WTC11 (cell line): Measurements from ENCODE around the gene KCNA5. TPM values are rescaled to one million over a fixed set of nuclear protein-coding genes. Genes with fewer than 3 reads are reported as not detected.

Experiments used
- ATAC-seq: fragments of 200-7000 bp; cut with Tn5 transposase; 2 replicates; pipeline ENCODE4 v1.10.0; 2021; ENCODE audit warnings: mild to moderate bottlenecking, moderate library complexity
- CTCF ChIA-PET: fragments of 300-600 bp; sonication (Branson Sonifier 250); formaldehyde crosslinking; loops from one replicate; lab custom pipeline; 2021; ENCODE audit warnings: antibody characterized with exemption; lab: Charles Lee
- POLR2A ChIA-PET: fragments of 350-600 bp; sonication (Branson Sonifier 250); formaldehyde crosslinking; loops from one replicate; lab custom pipeline; 2021; ENCODE audit warnings: antibody characterized with exemption; lab: Charles Lee
- DNase-seq: peaks from one replicate; pipeline ENCODE4 v3.0.0; 2021; ENCODE audit warnings: low spot score
- H3K27ac Mint-ChIP-seq: 2 replicates; pipeline ENCODE4 v1.8.0; 2021; ENCODE audit warnings: mixed read lengths
- H3K27me3 Mint-ChIP-seq: 2 replicates; pipeline ENCODE4 v1.8.0; 2021; ENCODE audit warnings: low read depth, mild to moderate bottlenecking, moderate library complexity, mixed read lengths
- H3K36me3 Mint-ChIP-seq: 2 replicates; pipeline ENCODE4 v1.8.0; 2021; ENCODE audit warnings: mixed read lengths
- H3K4me1 Mint-ChIP-seq: 2 replicates; pipeline ENCODE4 v1.8.0; 2022; ENCODE audit warnings: mixed read lengths
- H3K4me3 Mint-ChIP-seq: 2 replicates; pipeline ENCODE4 v1.8.0; 2021; ENCODE audit warnings: mild to moderate bottlenecking, moderate library complexity, mixed read lengths
- H3K9me3 Mint-ChIP-seq: 2 replicates; pipeline ENCODE4 v1.8.0; 2021; ENCODE audit warnings: mixed read lengths
- ATF6 ChIP-seq: sonication (generic); formaldehyde crosslinking; IDR thresholded peaks from 2 replicates; pipeline ENCODE4 v1.8.1; 2023; ENCODE audit warnings: mild to moderate bottlenecking, missing genetic modification reagents
- CBFB ChIP-seq: sonication (generic); formaldehyde crosslinking; IDR thresholded peaks from 2 replicates; pipeline ENCODE4 v1.8.1; 2022; ENCODE audit warnings: mild to moderate bottlenecking, low read depth, missing genetic modification reagents
- NR1H2 ChIP-seq: sonication (generic); formaldehyde crosslinking; IDR thresholded peaks from 2 replicates; pipeline ENCODE4 v1.9.0; 2021; ENCODE audit warnings: mild to moderate bottlenecking, moderate library complexity, missing genetic modification reagents
- NR3C1 ChIP-seq: sonication (generic); formaldehyde crosslinking; conservative IDR thresholded peaks from 2 replicates; pipeline ENCODE4 v1.8.1; 2023; ENCODE audit warnings: low read depth, mild to moderate bottlenecking, missing genetic modification reagents
- RORB ChIP-seq: fragments of 250-450 bp; sonication (Bioruptor Pico); IDR thresholded peaks from 2 replicates; pipeline ENCODE4 v1.9.0; 2021; ENCODE audit warnings: mild to moderate bottlenecking
- SMAD3 ChIP-seq: sonication (generic); formaldehyde crosslinking; IDR thresholded peaks from 2 replicates; pipeline ENCODE4 v1.8.0; 2022; ENCODE audit warnings: missing genetic modification reagents, mild to moderate bottlenecking, borderline replicate concordance
- USF2 ChIP-seq: sonication (generic); formaldehyde crosslinking; IDR thresholded peaks from 2 replicates; pipeline ENCODE4 v1.8.1; 2023; ENCODE audit warnings: mild to moderate bottlenecking, missing genetic modification reagents, moderate library complexity
- ZNF138 ChIP-seq: sonication (generic); formaldehyde crosslinking; conservative IDR thresholded peaks from 2 replicates; pipeline ENCODE4 v1.8.1; 2022; ENCODE audit warnings: mild to moderate bottlenecking, moderate library complexity, missing genetic modification reagents
- ZNF396 ChIP-seq: fragments of 250-450 bp; sonication (Bioruptor Pico); IDR thresholded peaks from 2 replicates; pipeline ENCODE4 v1.8.0; 2021; ENCODE audit warnings: mild to moderate bottlenecking, moderate library complexity, borderline replicate concordance
- ZNF416 ChIP-seq: fragments of 250-450 bp; sonication (Bioruptor Pico); IDR thresholded peaks from 2 replicates; pipeline ENCODE4 v1.9.0; 2021; ENCODE audit warnings: mild to moderate bottlenecking, inconsistent platforms
- ZNF671 ChIP-seq: fragments of 250-450 bp; sonication (Bioruptor Pico); IDR thresholded peaks from 2 replicates; pipeline ENCODE4 v1.8.0; 2021; ENCODE audit warnings: mild to moderate bottlenecking
- total RNA-seq: library from RNA; stranded (reverse); gene quantifications from 3 replicates; pipeline ENCODE4 v1.2.3, GENCODE V29; 2021
- TF ChIP-seq, protein P1 (sequence below): sonication (generic); formaldehyde crosslinking; conservative IDR thresholded peaks from 2 replicates; pipeline ENCODE4 v1.8.1; 2022; ENCODE audit warnings: mild to moderate bottlenecking, missing genetic modification reagents

Gene KCNA5
- total RNA-seq, 1 experiment from 2014 or later = 0.22 TPM

DNA sequence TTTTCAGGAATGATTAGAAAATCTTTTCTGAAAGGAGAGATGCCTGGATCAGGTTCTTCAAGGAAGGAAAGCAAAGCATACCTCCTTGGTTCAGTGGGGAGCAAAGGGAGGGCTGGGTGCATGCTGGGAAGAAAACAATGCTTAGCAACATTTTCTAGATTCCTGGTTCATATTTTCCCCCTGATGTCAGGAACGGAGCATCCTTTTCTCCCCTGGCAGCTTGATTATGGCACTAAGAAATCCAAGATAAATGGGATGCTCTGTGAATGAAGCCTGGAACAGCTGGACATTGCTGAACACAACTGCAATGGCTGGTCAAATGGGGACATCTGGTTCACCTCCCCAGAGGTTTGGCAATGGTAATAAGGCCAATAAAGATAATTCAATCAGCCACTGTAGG lies 50.9 kb downstream of the KCNA5 start:
- DNase-seq (no peak), ATAC-seq (no peak)
- Mint-ChIP-seq H3K4me1 (peaks cover 4% of the 10 kb centered on the region; the same call in 1 of the 2 replicates), H3K27me3 (no peaks in the 10 kb centered on the region), H3K27ac (no peak overlapping the region), H3K4me3 (no peak overlapping the region), H3K9me3 (no peaks in the 10 kb centered on the region)
- TF ChIP-seq ZNF671 (CRISPR knock-in tag) = no peak
- TF ChIP-seq NR1H2 = no peak
- TF ChIP-seq ZNF396 (CRISPR knock-in tag) = no peak
- no peak for TF ChIP-seq ATF6
- no peak for TF ChIP-seq RORB (CRISPR knock-in tag)
- no peak for TF ChIP-seq USF2
- TF ChIP-seq ZNF416 (CRISPR knock-in tag) = no peak
- TF ChIP-seq, all 79 proteins: peak for 0
- POLR2A ChIA-PET = no interaction called here
- CTCF ChIA-PET = interaction anchor here (0.7 to 0.8 kb wide), 2 partner anchors 77 to 239 kb away, joined by 3 to 4 read pairs; no protein-coding TSS in a partner anchor
- H3K36me3 Mint-ChIP-seq = no peaks in the 10 kb centered on the region

DNA sequence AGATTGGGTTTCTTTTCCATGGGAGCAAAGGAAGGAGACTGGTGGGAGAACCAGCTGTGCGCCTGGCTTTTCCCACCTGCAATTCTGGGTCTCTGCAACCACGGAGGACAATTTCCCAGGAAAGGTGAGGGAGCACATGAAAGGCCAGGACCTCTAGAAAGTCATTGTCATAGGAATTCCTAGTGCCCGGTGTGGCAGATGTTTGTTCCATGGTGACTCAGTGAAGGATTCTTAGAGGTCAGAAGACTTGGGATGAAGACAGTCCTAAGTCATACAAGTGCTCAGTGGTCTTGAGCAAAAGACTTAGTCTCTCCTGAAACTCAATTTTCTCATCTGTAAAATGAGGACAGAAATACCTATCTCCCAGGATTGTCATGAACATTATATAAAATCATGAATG lies 51.3 kb downstream of the KCNA5 start:
- TF ChIP-seq ZNF138 (CRISPR knock-in tag) (no peak), CBFB (CRISPR knock-in tag) (no peak), ATF6 (no peak), USF2 (no peak), NR3C1 (CRISPR knock-in tag) (no peak), SMAD3 (CRISPR knock-in tag) (no peak)
- TF ChIP-seq, protein P1, sequence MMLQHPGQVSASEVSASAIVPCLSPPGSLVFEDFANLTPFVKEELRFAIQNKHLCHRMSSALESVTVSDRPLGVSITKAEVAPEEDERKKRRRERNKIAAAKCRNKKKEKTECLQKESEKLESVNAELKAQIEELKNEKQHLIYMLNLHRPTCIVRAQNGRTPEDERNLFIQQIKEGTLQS (CRISPR knock-in tag) = no peak
- no peak for DNase-seq
- ChIA-PET POLR2A (no interaction called here), CTCF (interaction anchor here (0.7 to 0.8 kb wide), 2 partner anchors 76 to 239 kb away, joined by 3 to 4 read pairs; no protein-coding TSS in a partner anchor)
- Mint-ChIP-seq H3K27ac (no peak overlapping the region), H3K36me3 (no peaks in the 10 kb centered on the region), H3K4me1 (peaks cover 4% of the 10 kb centered on the region; the same call in 1 of the 2 replicates), H3K4me3 (no peak overlapping the region), H3K27me3 (no peaks in the 10 kb centered on the region), H3K9me3 (no peaks in the 10 kb centered on the region)
- ATAC-seq = no peak

Other genes with a start within 250 kb of the KCNA5 start
- 0.04 to 0.11 TPM (median 0.07 TPM) in 3 replicates for gene KCNA1, start 134.0 kb upstream of the KCNA5 start, total RNA-seq